ENCODE results near the gene PRDX5.

Gene PRDX5

GRCh38 chr11:64317961-64318765, at the start of gene PRDX5:
Gene PRDX5, plus strand, starts transcription at chr11:64318121. Its CDS starts 95 bp downstream, at chr11:64318216.
- DNase-seq (ENCODE audit: low spot score): peak; percentile 97

- DNase-seq (ENCODE audit: low spot score): peak; percentile 64
These were observed 48.9 kb upstream of the PRDX5 start for GRCh38 chr11:64268893-64269539.

- DNase-seq (ENCODE audit: low spot score): peak; percentile 99
These were observed 48.2 kb upstream of the PRDX5 start for GRCh38 chr11:64269540-64270220.

GRCh38 chr11:64275031-64275800, 42.7 kb upstream of the PRDX5 start:
- DNase-seq (ENCODE audit: low spot score): no peak

- DNase-seq (ENCODE audit: low spot score): no peak
These were observed 42.1 kb upstream of the PRDX5 start for GRCh38 chr11:64275841-64276240.

- no peak for DNase-seq (ENCODE audit: low spot score)
These were observed 41.1 kb upstream of the PRDX5 start for GRCh38 chr11:64276653-64277431.

GRCh38 chr11:64278576-64279190, 39.2 kb upstream of the PRDX5 start:
- no peak for DNase-seq (ENCODE audit: low spot score)

- DNase-seq (ENCODE audit: low spot score): no peak
These were observed 35.8 kb upstream of the PRDX5 start for GRCh38 chr11:64281957-64282770.

- no peak for DNase-seq (ENCODE audit: low spot score)
These were observed 34.8 kb upstream of the PRDX5 start for GRCh38 chr11:64283092-64283491.

GRCh38 chr11:64284048-64284961, 33.6 kb upstream of the PRDX5 start, which contains the start of gene BAD:
Gene BAD, minus strand, starts transcription at chr11:64284665. Its CDS starts 297 bp downstream, at chr11:64284368.
- peak; percentile 97 for DNase-seq (ENCODE audit: low spot score)

- DNase-seq (ENCODE audit: low spot score): peak; percentile 86
These were observed 32.7 kb upstream of the PRDX5 start, which contains the start of gene GPR137 for GRCh38 chr11:64284962-64285884. Gene GPR137, plus strand, starts transcription at chr11:64285848. Its CDS starts 677 bp downstream, at chr11:64286525.

- DNase-seq (ENCODE audit: low spot score): peak; percentile 35
These were observed 31.8 kb upstream of the PRDX5 start for GRCh38 chr11:64285885-64286800.

- DNase-seq (ENCODE audit: low spot score): no peak
These were observed 31.1 kb upstream of the PRDX5 start for GRCh38 chr11:64286801-64287159.

- no peak for DNase-seq (ENCODE audit: low spot score)
These were observed 30.1 kb upstream of the PRDX5 start for GRCh38 chr11:64287676-64288352.

- no peak for DNase-seq (ENCODE audit: low spot score)
These were observed 29.6 kb upstream of the PRDX5 start for GRCh38 chr11:64288353-64288750.

GRCh38 chr11:64289002-64289564, 28.8 kb upstream of the PRDX5 start:
- no peak for DNase-seq (ENCODE audit: low spot score)

Data from activated CD4-positive, alpha-beta T cell treated with anti-CD3 and anti-CD28 coated beads, Interleukin-2, Interleukin-4, amounts not matched to agents 100 ng/mL and 50 ng/mL, durations not matched to agents 16 hours and 8 hours (primary cell).